HCT116 (cell line): ENCODE results near the gene PCDHGB3. TPM values are rescaled to one million over a fixed set of nuclear protein-coding genes. Genes with fewer than 3 reads are reported as not detected.
"Not testable (repeated sequence)": the region's sequence is repeated elsewhere in the genome, so short reads cannot be mapped to it uniquely, and the experiment has no call there.

Experiments
- ATAC-seq: fragments of 200-7000 bp; cut with Tn5 transposase; 2 replicates; pipeline ENCODE4 v1.9.1; 2020; ENCODE audit warnings: mild to moderate bottlenecking, moderate library complexity
- BruUV-seq: library from RNA; stranded (reverse); fragments of 400-500 nt; replicated peaks from 2 replicates; lab custom pipeline; 2021; lab: Mats Ljungman, UMichigan
- CTCF ChIA-PET: fragments of 300-600 bp; sonication (Branson Sonifier 250); formaldehyde crosslinking; loops from one replicate; lab custom pipeline; 2021; ENCODE audit warnings: antibody characterized with exemption; lab: Charles Lee
- POLR2A ChIA-PET: fragments of 300-600, 350-600 bp; sonication (Branson Sonifier 250); formaldehyde crosslinking; loops from one replicate; lab custom pipeline; 2021; ENCODE audit warnings: antibody characterized with exemption; lab: Charles Lee
- RAD21 ChIA-PET, 2 experiments: fragments of 300-600 bp; sonication (Branson Sonifier 250); formaldehyde crosslinking; loops; one replicate each; lab custom pipeline; 2023; ENCODE audit warnings: low total read pairs in 2 of 2; ENCODE audit not compliant: uncharacterized antibody in 2 of 2, unreplicated experiment in 2 of 2, low non-redundant PET in 1 of 2; lab: Charles Lee
- DNase-seq: peaks from one replicate; pipeline ENCODE4 v3.0.0-alpha.2; 2010; ENCODE audit warnings: low read depth, low spot score
- H2AFZ ChIP-seq: fragments of 200-600 bp; shearing (Covaris generic), sonication (generic); 2 replicates; pipeline ENCODE4 v1.6.1; 2017; ENCODE audit warnings: low read depth, mixed run types, mixed read lengths, antibody characterized with exemption, low read length; ENCODE audit not compliant: poor library complexity, severe bottlenecking
- H3K27ac ChIP-seq: 2 replicates; pipeline ENCODE4 v1.5.1; 2012; ENCODE audit warnings: low read depth, low read length
- H3K27me3 ChIP-seq: fragments of 200-600 bp; sonication (generic); 2 replicates; pipeline ENCODE4 v1.6.1; 2016; ENCODE audit warnings: mixed run types, low read length, mixed read lengths; ENCODE audit not compliant: insufficient read depth
- H3K36me3 ChIP-seq, 2 experiments: fragments of 200-500 bp in 1 of 2; fragments of 200-600 bp in 1 of 2; sonication (Bioruptor generic) in 1 of 2; sonication (generic) in 1 of 2; 2 replicates each; pipeline versions ENCODE4 v1.5.1 to v1.6.1; 2014 to 2016; ENCODE audit warnings: low read length in 2 of 2, inconsistent platforms in 1 of 2, mixed read lengths in 1 of 2, mixed run types in 1 of 2; ENCODE audit not compliant: insufficient read depth in 2 of 2, control insufficient read depth in 1 of 2
- H3K4me1 ChIP-seq, 2 experiments: fragments of 200-600 bp in 1 of 2; sonication (generic) in 1 of 2; 2 replicates each; pipeline versions ENCODE4 v1.5.1 to v1.6.1; 2012 to 2017; ENCODE audit warnings: low read length in 2 of 2, inconsistent platforms in 1 of 2, mild to moderate bottlenecking in 1 of 2, mixed read lengths in 1 of 2, mixed run types in 1 of 2, moderate library complexity in 1 of 2; ENCODE audit not compliant: insufficient read depth in 2 of 2, control insufficient read depth in 1 of 2
- H3K4me2 ChIP-seq: fragments of 200-600 bp; sonication (generic); 2 replicates; pipeline ENCODE4 v1.6.1; 2017; ENCODE audit warnings: mixed run types, low read length, mixed read lengths
- H3K4me3 ChIP-seq, 2 experiments: fragments of 200-600 bp in 1 of 2; sonication (generic) in 1 of 2; replicated peaks in 1 of 2; 2 replicates each; pipeline ENCODE4 v1.5.1; 2011 to 2016; ENCODE audit warnings: low read length in 2 of 2, control low read depth in 1 of 2, low read depth in 1 of 2, mild to moderate bottlenecking in 1 of 2, mixed read lengths in 1 of 2, mixed run types in 1 of 2
- H3K79me2 ChIP-seq: fragments of 200-600 bp; sonication (generic); 2 replicates; pipeline ENCODE4 v1.6.1; 2017; ENCODE audit warnings: mild to moderate bottlenecking, mixed run types, low read length, moderate library complexity, mixed read lengths; ENCODE audit not compliant: insufficient read depth
- H3K9ac ChIP-seq: fragments of 200-600 bp; sonication (generic); 2 replicates; pipeline ENCODE4 v1.6.1; 2016; ENCODE audit warnings: low read length, mixed read lengths
- H3K9me2 ChIP-seq: fragments of 200-600 bp; sonication (generic), shearing (Covaris generic); 2 replicates; pipeline ENCODE4 v1.6.1; 2017; ENCODE audit warnings: mixed run types, mild to moderate bottlenecking, moderate library complexity; ENCODE audit not compliant: insufficient read depth
- H3K9me3 ChIP-seq, 2 experiments: fragments of 200-500 bp in 1 of 2; fragments of 200-600 bp in 1 of 2; sonication (Bioruptor generic) in 1 of 2; sonication (generic) in 1 of 2; 2 replicates each; pipeline ENCODE4 v1.6.1; 2014 to 2017; ENCODE audit warnings: low read length in 2 of 2, mixed read lengths in 2 of 2, inconsistent platforms in 1 of 2, low read depth in 1 of 2, mild to moderate bottlenecking in 1 of 2, mixed run types in 1 of 2, moderate library complexity in 1 of 2; ENCODE audit not compliant: control insufficient read depth in 1 of 2, insufficient read depth in 1 of 2
- H4K20me1 ChIP-seq: fragments of 200-600 bp; sonication (generic), shearing (Covaris generic); 2 replicates; pipeline ENCODE4 v1.6.1; 2017; ENCODE audit warnings: mixed run types, mild to moderate bottlenecking, moderate library complexity; ENCODE audit not compliant: insufficient read depth
- CTCF ChIP-seq, 3 experiments: fragments of 200-600 bp in 1 of 3; sonication (generic) in 1 of 3; IDR thresholded peaks in 2 of 3; conservative IDR thresholded peaks in 1 of 3; 2 replicates each; pipeline ENCODE4 v1.5.1; 2012 to 2017; ENCODE audit warnings: low read depth in 2 of 3, low read length in 2 of 3, antibody characterized with exemption in 1 of 3, borderline replicate concordance in 1 of 3, control low read depth in 1 of 3, mild to moderate bottlenecking in 1 of 3, mixed read lengths in 1 of 3, mixed run types in 1 of 3, moderate library complexity in 1 of 3; ENCODE audit not compliant: insufficient read depth in 1 of 3
- EZH2 ChIP-seq: fragments of 200-600 bp; sonication (generic); IDR thresholded peaks from 2 replicates; pipeline ENCODE4 v1.6.1; 2017; ENCODE audit warnings: antibody characterized with exemption, mixed run types
- JUND ChIP-seq: IDR thresholded peaks from 2 replicates; pipeline ENCODE4 v1.6.1; 2012
- RAD21 ChIP-seq: IDR thresholded peaks from 2 replicates; pipeline ENCODE4 v1.6.1; 2012; ENCODE audit warnings: low read depth, mild to moderate bottlenecking
- ZBTB33 ChIP-seq: IDR thresholded peaks from 2 replicates; pipeline ENCODE4 v1.6.1; 2011; ENCODE audit warnings: mild to moderate bottlenecking, low read length, moderate library complexity; ENCODE audit not compliant: insufficient replicate concordance; ENCODE audit errors: extremely low read depth
- intact Hi-C: fragments of 100-400 bp; cut with micrococcal nuclease; formaldehyde crosslinking; loops from 2 replicates; pipeline ENCODE4 v1.10.0; 2022
- total RNA-seq: library from RNA; stranded (reverse); gene quantifications from one replicate; pipeline ENCODE4 v1.2.1, GENCODE V29; 2021; ENCODE audit not compliant: unreplicated experiment

PCDHGB3 gene
- total RNA-seq, 1 experiment from 2014 or later = 0.10 TPM

- H3K9me3 ChIP-seq, H3K9me2 ChIP-seq, ATAC-seq, H3K4me3 ChIP-seq, H3K27me3 ChIP-seq, H2AFZ ChIP-seq, RAD21 ChIA-PET, H3K4me1 ChIP-seq, H3K79me2 ChIP-seq, H3K27ac ChIP-seq, POLR2A ChIA-PET, H3K9ac ChIP-seq, H4K20me1 ChIP-seq, DNase-seq, H3K4me2 ChIP-seq, BruUV-seq, intact Hi-C loops, CTCF ChIA-PET, H3K36me3 ChIP-seq: not testable (repeated sequence)
- TF ChIP-seq CTCF (IDR thresholded peaks at IDR 0.05 in 2 of 3, conservative IDR thresholded peaks at IDR 0.05 in 1 of 3; ENCODE audit: borderline replicate concordance in 1 of 3, insufficient read depth in 1 of 3, low read depth in 2 of 3, low read length in 2 of 3) (peak in 1 of 3 experiments; percentile 6; a peak in 1 of 6 replicates), RAD21 (0 out of 2 replicates have a peak, but pooled peaks have one; percentile 13)
Observed at GRCh38 chr5:141407790-141408505, 37.9 kb downstream of the PCDHGB3 start, which contains the start of gene PCDHGB6. Gene PCDHGB6, plus strand, starts transcription at chr5:141408021. Its CDS starts 182 bp downstream, at chr5:141408203.

- ChIA-PET CTCF (no interaction called here), RAD21 (no interaction called here), POLR2A (no interaction called here)
- peaks cover 2 to 5% of the 10 kb centered on the region in 2 experiments; a peak in 1 of 4 replicates for H3K4me1 ChIP-seq
- H3K9ac ChIP-seq = no peak overlapping the region
- no peak overlapping the region for H2AFZ ChIP-seq
- no peak overlapping the region for H3K4me3 ChIP-seq
- H3K9me2 ChIP-seq = no peaks in the 10 kb centered on the region
- H3K4me2 ChIP-seq = no peak overlapping the region
- H4K20me1 ChIP-seq = no peaks in the 10 kb centered on the region
- ATAC-seq (no peak), DNase-seq (no peak)
- TF ChIP-seq EZH2 (no peak), RAD21 (no peak), JUND (no peak), ZBTB33 (no peak)
- H3K36me3 ChIP-seq = no peaks in the 10 kb centered on the region
- H3K27me3 ChIP-seq = no peaks in the 10 kb centered on the region
- no TSS peak for BruUV-seq
- no peaks in the 10 kb centered on the region; a peak in 1 of 4 replicates for H3K9me3 ChIP-seq
- H3K79me2 ChIP-seq = no peaks in the 10 kb centered on the region
- intact Hi-C loops = no loop called here
- H3K27ac ChIP-seq = no peak overlapping the region
Observed at GRCh38 chr5:141409598-141410306, 39.7 kb downstream of the PCDHGB3 start.
